ENCODE measurements around the gene HDGF. TPM values are rescaled to one million over a fixed set of nuclear protein-coding genes. Genes with fewer than 3 reads are reported as not detected.

HDGF gene
- total and polyA plus RNA-seq, 2 experiments from 2014 or later, result 106 to 251 TPM

- no peaks in the 10 kb centered on the region for H3K36me3 ChIP-seq (ENCODE audit: insufficient read depth)
- H3K4me1 ChIP-seq (ENCODE audit: insufficient read depth), result peaks cover 75% of the 10 kb centered on the region
- peak overlapping the region; percentile 92 for H3K4me2 ChIP-seq
- peaks cover 33% of the 10 kb centered on the region for H3F3A ChIP-seq (replicated peaks; ENCODE audit: low read depth)
- Mint-ChIP-seq H3K9me3 (no peaks in the 10 kb centered on the region), H3K36me3 (ENCODE audit: low read depth) (peaks cover 5% of the 10 kb centered on the region; the same call in 2 of the 3 replicates), H3K4me3 (peak overlapping the region; percentile 83), H3K27ac (peak overlapping the region; percentile 97), H3K27me3 (ENCODE audit: insufficient read depth, low read depth, poor library complexity) (peaks cover 28% of the 10 kb centered on the region), H3K4me1 (peaks cover 72% of the 10 kb centered on the region)
- H3K27me3 ChIP-seq (ENCODE audit: insufficient read depth), result peaks cover 30% of the 10 kb centered on the region
- H4K20me1 ChIP-seq (replicated peaks; ENCODE audit: insufficient read depth), result no peaks in the 10 kb centered on the region; the same call in 1 of the 2 replicates
- no peak overlapping the region for H2AFZ ChIP-seq
- no peaks in the 10 kb centered on the region for H3K9me2 ChIP-seq (ENCODE audit: insufficient read depth)
- TF ChIP-seq, protein P1, sequence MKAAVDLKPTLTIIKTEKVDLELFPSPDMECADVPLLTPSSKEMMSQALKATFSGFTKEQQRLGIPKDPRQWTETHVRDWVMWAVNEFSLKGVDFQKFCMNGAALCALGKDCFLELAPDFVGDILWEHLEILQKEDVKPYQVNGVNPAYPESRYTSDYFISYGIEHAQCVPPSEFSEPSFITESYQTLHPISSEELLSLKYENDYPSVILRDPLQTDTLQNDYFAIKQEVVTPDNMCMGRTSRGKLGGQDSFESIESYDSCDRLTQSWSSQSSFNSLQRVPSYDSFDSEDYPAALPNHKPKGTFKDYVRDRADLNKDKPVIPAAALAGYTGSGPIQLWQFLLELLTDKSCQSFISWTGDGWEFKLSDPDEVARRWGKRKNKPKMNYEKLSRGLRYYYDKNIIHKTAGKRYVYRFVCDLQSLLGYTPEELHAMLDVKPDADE (IDR thresholded peaks at IDR 0.05), result peak; percentile 15; the same call in 1 of the 2 replicates
- TF ChIP-seq CREB1 (CRISPR knock-in tag; IDR thresholded peaks at IDR 0.05; ENCODE audit: low read depth), result no peak
- TF ChIP-seq ZNF114 (CRISPR knock-in tag; IDR thresholded peaks at IDR 0.05), result no peak
- H3K79me2 ChIP-seq (replicated peaks; ENCODE audit: insufficient read depth), result peaks cover 13% of the 10 kb centered on the region
- peak overlapping the region; percentile 98 for H3K27ac ChIP-seq (ENCODE audit: low read depth)
- peak overlapping the region; percentile 67 for H3K4me3 ChIP-seq
- ATAC-seq, result peak; percentile 11
- peak; percentile 78 for DNase-seq (ENCODE audit: low spot score)
Measured at GRCh38 chr1:156707417-156708217, 43.9 kb downstream of the HDGF start.

DNA sequence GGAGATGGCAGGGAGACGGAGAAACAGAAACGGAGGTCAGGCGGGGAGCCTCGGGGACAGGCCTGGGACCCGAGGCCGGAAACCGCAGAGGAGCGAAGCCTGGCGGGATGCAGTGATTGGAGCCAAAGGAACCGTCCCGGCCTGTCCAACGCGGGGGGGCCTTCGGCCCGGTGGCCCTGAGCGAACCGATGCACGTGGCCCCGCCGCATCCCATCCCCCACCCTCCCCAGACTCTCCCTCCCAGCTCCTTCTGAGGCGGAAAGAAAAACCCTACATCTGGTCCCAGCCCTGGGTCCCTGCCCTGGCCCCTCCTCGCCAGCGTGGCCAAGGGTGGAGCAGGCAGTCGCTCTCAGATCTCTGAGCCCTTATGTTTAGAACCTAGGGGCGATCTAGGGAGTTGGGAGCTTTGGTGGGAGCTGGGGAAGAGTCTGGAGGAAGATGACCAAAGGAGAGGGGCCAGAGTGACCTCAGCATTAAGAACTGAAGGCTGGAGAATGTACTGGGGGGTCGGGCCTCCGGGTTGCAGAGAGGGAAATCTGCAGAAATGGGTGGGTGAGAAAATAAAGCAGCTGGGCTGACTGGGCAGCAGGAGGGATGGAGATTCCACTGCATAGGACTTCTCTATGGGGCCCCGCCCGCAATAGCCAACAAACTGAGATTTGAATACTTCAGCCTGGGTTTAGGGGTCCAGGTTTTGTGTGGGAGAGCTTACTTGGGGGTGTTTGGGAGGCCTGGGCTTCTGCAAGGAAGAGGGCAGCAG, 44.6 kb downstream of the HDGF start:
- Histone ChIP-seq H2AFZ (peak overlapping the region; percentile 87), H4K20me1 (replicated peaks; ENCODE audit: insufficient read depth) (no peaks in the 10 kb centered on the region; the same call in 1 of the 2 replicates), H3K4me3 (peak overlapping the region; percentile 67), H3K4me2 (peak overlapping the region; percentile 92), H3K27ac (ENCODE audit: low read depth) (peak overlapping the region; percentile 98), H3K27me3 (ENCODE audit: insufficient read depth) (peaks cover 30% of the 10 kb centered on the region), H3K79me2 (replicated peaks; ENCODE audit: insufficient read depth) (peaks cover 13% of the 10 kb centered on the region), H3K9me2 (ENCODE audit: insufficient read depth) (no peaks in the 10 kb centered on the region), H3F3A (replicated peaks; ENCODE audit: low read depth) (peaks cover 33% of the 10 kb centered on the region), H3K36me3 (ENCODE audit: insufficient read depth) (no peaks in the 10 kb centered on the region), H3K4me1 (ENCODE audit: insufficient read depth) (peaks cover 67% of the 10 kb centered on the region)
- H3K4me1 Mint-ChIP-seq, result peaks cover 66% of the 10 kb centered on the region
- peak overlapping the region; percentile 83 for H3K4me3 Mint-ChIP-seq
- DNase-seq (ENCODE audit: low spot score) (peak; percentile 81), ATAC-seq (peak; percentile 9)
- peaks cover 5% of the 10 kb centered on the region; the same call in 2 of the 3 replicates for H3K36me3 Mint-ChIP-seq (ENCODE audit: low read depth)
- peaks cover 26% of the 10 kb centered on the region for H3K27me3 Mint-ChIP-seq (ENCODE audit: insufficient read depth, low read depth, poor library complexity)
- no peaks in the 10 kb centered on the region for H3K9me3 Mint-ChIP-seq
- H3K27ac Mint-ChIP-seq, result peak overlapping the region; percentile 97
- TF ChIP-seq, protein P2, sequence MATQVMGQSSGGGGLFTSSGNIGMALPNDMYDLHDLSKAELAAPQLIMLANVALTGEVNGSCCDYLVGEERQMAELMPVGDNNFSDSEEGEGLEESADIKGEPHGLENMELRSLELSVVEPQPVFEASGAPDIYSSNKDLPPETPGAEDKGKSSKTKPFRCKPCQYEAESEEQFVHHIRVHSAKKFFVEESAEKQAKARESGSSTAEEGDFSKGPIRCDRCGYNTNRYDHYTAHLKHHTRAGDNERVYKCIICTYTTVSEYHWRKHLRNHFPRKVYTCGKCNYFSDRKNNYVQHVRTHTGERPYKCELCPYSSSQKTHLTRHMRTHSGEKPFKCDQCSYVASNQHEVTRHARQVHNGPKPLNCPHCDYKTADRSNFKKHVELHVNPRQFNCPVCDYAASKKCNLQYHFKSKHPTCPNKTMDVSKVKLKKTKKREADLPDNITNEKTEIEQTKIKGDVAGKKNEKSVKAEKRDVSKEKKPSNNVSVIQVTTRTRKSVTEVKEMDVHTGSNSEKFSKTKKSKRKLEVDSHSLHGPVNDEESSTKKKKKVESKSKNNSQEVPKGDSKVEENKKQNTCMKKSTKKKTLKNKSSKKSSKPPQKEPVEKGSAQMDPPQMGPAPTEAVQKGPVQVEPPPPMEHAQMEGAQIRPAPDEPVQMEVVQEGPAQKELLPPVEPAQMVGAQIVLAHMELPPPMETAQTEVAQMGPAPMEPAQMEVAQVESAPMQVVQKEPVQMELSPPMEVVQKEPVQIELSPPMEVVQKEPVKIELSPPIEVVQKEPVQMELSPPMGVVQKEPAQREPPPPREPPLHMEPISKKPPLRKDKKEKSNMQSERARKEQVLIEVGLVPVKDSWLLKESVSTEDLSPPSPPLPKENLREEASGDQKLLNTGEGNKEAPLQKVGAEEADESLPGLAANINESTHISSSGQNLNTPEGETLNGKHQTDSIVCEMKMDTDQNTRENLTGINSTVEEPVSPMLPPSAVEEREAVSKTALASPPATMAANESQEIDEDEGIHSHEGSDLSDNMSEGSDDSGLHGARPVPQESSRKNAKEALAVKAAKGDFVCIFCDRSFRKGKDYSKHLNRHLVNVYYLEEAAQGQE (IDR thresholded peaks at IDR 0.05; ENCODE audit: unreplicated experiment), result no peak
- TF ChIP-seq EZH2 (IDR thresholded peaks at IDR 0.05; ENCODE audit: low read depth, unreplicated experiment) (no peak), CREB1 (CRISPR knock-in tag; IDR thresholded peaks at IDR 0.05; ENCODE audit: low read depth) (no peak), EZH2phosphoT487 (IDR thresholded peaks at IDR 0.05; ENCODE audit: unreplicated experiment) (no peak), NANOG (IDR thresholded peaks at IDR 0.05; ENCODE audit: borderline replicate concordance) (no peak), ZNF331 (CRISPR knock-in tag; IDR thresholded peaks at IDR 0.05; ENCODE audit: low read depth) (no peak), STAT1 (IDR thresholded peaks at IDR 0.05; ENCODE audit: unreplicated experiment) (no peak), ZNF114 (CRISPR knock-in tag; IDR thresholded peaks at IDR 0.05) (no peak), POLR2AphosphoS5 (IDR thresholded peaks at IDR 0.05; ENCODE audit: low read depth) (no peak), JUNB (IDR thresholded peaks at IDR 0.05; ENCODE audit: unreplicated experiment) (no peak)
- TF ChIP-seq, protein P1 (IDR thresholded peaks at IDR 0.05), result no peak

All from GM23338 (cell line).